Endothelial cell of umbilical vein (primary cell): ENCODE measurements around the gene CLTCL1.
"Not testable (repeated sequence)": the region's sequence is repeated elsewhere in the genome, so short reads cannot be mapped to it uniquely, and the experiment has no call there.

Source experiments
- CTCF ChIP-seq, 2 donors: IDR thresholded peaks; 1 replicate in 1 of 2; 2 replicates in 1 of 2; pipeline ENCODE4 v1.5.1; 2011; ENCODE audit warnings: low read length in 2 of 2, mild to moderate bottlenecking in 2 of 2, moderate library complexity in 2 of 2, control low read depth in 1 of 2, inconsistent platforms in 1 of 2, low read depth in 1 of 2; ENCODE audit not compliant: insufficient read depth in 1 of 2; ENCODE audit errors: extremely low read depth in 1 of 2
- EZH2 ChIP-seq: IDR thresholded peaks from 2 replicates; pipeline ENCODE4 v1.6.1; 2012; ENCODE audit warnings: borderline replicate concordance, low read depth, mild to moderate bottlenecking, moderate library complexity, low read length, inconsistent platforms; ENCODE audit not compliant: severe bottlenecking

- TF ChIP-seq CTCF (IDR thresholded peaks at IDR 0.05; ENCODE audit: extremely low read depth in 1 of 2, insufficient read depth in 1 of 2, low read depth in 1 of 2, low read length in 2 of 2); EZH2: not testable (repeated sequence)
Measured at GRCh38 chr22:19306535-19306934, 15.0 kb upstream of the CLTCL1 start.
